ENCODE results near the gene CLGN.

GRCh38 chr4:140373328-140374129 lies 53.9 kb downstream of the CLGN start, which contains the start of gene SCOC:
- TF ChIP-seq CTCF (IDR thresholded peaks at IDR 0.05): peak in 1 of 6 experiments; percentile 13
- peak; percentile 61 to 82 for TF ChIP-seq POLR2A (IDR thresholded peaks at IDR 0.05)

All from adrenal gland (tissue), 5 donors.